Activated CD4-positive, alpha-beta T cell treated with anti-CD3 and anti-CD28 coated beads, Interleukin-2, amount 50 U/mL, for 48 hours (primary cell): ENCODE data around the gene ACTRT1.

ENCODE experiments used
- DNase-seq, 2 experiments: peaks; one replicate each; pipeline ENCODE4 v3.0.0-alpha.2; 2020

ACTRT1 gene

DNA sequence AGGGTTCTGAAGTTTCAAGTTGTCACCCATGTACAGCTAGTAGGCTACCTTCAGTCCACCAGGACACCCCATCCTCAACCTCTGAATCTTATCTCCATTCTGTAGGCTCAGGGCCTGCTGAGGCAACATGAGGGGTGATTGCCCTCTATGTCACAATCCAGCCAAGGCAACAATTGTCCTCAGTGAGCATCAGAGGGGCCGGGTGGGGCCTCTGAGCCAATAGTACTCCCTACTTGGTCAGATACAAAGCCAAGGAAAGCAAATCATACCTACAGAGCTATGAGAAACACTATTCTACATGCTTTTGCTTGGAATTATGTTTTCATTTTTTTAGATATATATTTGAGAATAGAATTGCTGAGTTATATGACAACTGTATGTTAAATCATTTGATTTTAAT is at the start of gene ACTRT1:
Gene ACTRT1, minus strand, starts transcription at position 101 of the 400 bp plus-strand sequence. CDS start 197 bp downstream, outside the sequence.
- no peak for DNase-seq

DNA sequence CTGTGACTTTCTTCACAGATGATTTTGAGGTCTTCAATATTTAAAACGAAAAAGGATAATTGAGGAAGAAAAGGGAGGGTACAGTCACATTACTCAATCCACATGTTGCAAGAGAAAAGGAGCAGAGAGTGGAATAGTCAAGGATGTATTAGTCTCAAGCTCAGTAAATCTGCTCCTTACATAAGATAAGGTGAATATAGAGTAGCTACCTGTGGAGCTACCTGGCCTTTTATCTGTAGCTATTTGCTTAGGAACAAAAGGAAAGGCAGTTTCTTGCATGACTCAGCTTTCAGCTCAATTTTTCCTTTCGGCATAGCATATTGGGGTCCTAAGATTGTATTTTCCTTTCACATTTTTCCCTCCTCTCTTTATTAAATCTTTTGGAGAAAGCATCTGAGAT is 26.3 kb upstream of the ACTRT1 start:
- no peak for DNase-seq

DNA sequence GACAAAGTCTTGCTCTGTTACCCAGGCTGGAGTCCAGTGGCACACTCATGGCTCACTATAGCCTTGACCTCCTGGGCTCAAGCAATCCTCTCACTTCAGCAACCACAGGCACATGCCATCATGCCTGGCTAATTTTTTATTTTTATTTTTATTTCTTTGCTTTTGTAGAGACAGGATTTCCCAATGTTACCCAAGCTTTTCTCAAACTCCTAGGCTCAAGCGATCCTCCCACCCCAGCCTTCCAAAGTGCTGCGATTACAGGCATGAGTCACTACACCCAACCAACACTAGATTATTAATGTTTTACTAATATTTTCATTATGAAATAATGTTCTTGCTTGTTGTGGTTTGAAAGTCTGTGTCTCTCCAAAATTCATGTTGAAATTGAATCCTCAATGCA is 5.2 kb upstream of the ACTRT1 start:
- DNase-seq = no peak

DNA sequence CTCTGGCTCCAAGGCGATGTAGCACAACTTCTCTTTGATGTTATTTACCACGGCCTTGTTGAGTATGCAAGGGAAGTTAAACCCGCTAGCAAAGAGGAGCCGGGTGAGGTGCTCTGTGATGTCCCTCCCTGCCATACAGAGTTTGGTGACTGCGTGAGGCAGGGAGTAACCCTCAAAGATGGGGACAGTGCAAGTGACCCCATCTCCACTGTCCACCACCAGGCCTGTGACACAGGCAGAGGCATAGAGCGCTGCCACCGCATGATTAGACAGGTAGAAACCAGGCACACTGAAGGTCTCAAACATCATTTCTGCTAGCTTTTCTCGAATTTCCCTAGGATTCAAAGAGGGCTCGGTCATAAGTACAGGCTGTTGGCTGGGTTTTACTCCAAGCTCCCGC is 677 bp downstream of the ACTRT1 start:
- no peak for DNase-seq

DNA sequence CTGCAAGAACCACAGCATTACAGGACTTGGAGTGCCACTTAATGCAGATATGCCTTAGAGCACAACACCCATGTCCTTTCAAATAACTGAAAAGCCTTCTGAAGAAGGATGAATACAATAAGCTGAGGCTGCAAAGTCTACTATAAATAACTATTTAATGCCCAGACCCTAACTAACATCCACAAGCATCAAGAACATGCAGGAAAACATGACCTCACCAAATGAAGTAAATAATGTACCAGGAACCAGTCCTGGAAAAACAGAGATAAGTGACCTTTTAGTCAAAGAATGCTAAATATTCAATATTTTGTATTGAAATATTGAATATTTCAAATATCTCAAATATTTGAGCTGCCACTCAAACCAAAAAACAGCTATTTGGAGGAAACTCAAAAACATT is 16.9 kb downstream of the ACTRT1 start:
- DNase-seq = no peak

DNA sequence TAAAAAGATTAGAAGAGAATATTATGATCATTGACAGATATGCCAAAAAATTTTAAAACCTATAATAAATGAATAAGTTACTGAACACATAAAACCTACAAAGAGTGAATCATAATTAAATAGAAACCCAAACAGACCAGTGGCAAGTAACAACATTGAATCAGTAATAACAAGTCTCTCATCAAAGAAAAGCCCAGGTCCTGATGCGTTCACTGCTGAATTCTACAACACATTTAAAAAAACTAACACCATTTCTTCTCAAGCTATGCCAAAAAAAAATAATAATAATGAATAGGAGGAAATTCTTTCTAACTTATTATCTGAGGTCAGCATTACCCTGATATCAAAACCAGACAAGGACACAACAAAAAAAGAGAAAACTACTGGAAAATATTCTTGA is 30.6 kb downstream of the ACTRT1 start:
- DNase-seq = no peak

DNA sequence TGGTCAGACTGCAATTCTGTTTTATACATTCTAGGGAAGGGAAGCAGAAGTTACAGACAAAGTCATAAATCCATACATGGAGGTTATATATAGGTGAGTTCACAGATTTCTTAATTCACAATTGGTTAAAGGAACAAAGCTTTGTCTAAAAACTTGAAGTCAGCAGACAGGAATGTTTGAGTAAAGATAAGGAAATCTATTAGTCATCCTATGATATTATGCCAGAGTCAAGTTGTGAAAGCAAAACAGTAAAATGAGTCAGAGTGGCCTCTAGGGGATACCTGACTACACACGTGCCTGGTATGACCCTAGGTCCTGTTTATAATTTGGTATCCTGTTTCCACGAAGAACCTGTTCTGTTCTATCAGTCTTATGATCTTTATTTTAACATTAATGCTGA is 31.5 kb downstream of the ACTRT1 start:
- no peak for DNase-seq

DNA sequence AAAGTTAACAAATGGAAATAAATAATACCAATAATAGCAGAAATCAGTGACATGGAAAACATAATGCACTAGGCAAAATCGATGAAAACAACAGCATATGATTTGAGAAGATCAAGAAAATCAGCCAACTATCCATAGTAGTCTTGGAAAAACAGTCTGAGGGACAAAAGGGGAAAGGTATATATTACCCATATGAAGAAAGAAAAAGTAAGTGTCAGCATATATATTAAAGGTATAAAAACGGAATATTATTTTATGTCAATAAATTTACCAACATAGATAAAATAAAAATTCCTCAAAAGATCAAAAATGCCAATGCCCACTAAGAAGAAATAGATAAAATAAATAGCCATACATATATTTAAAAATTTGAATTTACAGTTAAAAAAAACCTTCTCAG is 33.0 kb downstream of the ACTRT1 start:
- no peak for DNase-seq

DNA sequence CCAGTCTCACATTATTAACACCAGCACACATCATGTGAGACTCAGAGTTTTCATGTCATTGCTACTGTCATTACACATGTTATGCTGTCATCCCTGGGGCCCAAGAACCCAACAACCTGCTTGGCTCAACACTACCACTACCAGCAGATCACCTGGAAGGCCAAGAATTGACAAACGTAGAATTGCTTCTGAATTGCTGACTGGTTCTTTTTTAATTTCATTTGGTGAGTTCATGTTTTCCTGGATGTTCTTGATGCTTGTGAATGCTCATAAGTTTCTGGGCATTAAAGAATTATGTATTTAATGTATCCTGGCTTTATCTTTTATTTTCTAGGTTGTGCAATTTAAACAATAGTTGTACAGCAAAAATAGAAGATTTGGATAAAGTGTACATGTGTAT is 40.2 kb downstream of the ACTRT1 start:
- no peak for DNase-seq

DNA sequence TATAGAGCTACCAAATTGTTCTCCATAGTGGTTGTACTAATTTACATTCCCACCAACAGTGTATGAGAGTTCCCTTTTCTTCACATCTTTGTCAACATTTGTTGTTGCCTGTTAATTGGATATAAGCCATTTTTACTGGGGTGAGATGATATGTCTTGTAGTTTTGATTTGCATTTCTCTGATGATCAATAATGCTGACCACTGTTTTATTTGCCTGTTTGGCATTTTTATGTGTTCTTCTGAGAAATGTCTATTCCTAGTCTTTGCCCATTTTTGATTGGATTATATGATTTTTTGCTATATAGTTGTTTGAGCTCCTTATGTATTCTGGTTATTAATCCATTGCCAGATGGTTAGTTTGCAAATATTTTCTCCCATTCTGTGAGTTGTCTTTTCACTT is 44.3 kb downstream of the ACTRT1 start:
- DNase-seq = no peak
